CD4-positive, alpha-beta T cell treated with Interleukin-2 at 100 ng/mL for 4 hours (primary cell): Measurements from ENCODE around the gene THAP3.
A peak's percentile ranks its signal among the peaks of the same experiment; 100 is the strongest.

Experiments used
- DNase-seq: peaks from one replicate; pipeline ENCODE4 v3.0.0-alpha.2; 2020; ENCODE audit warnings: low spot score

The THAP3 gene

DNA sequence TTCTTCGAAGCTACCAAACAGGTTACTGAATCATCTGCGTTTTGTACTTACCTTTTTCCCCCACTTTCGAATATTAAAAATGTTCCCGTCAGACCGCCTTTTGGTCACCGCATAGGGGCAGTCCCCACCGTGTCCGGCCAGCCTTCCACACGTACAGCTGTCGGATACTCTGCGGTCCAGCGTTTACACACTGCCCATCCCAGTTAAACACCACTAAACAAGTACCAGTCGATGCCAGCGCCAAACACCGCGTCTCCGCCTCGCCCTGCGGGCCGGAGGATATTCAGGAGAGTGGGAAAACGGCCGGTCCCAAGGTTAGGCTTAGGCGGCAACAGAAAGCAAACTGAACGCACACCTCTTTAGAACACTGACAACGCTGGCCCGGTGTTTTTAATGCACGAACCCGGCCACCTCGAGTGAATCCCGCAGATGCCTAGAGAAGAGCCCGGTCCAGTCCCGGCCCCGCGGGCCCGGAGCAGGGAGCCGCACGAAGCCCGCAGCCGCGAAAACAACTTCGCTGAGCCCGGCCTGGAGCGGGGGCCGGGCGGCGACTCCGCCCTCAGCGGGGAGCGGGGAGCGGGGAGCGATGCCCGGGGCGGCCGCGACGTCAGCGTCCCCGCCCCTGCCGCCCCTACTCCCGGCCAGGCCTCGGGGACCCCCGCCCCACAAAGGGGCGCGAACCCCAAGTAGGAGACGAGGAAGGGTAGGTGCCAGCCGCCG, 11.9 kb upstream of the THAP3 start:
- DNase-seq: no peak

GRCh38 chr1:6613361-6614018, 11.2 kb upstream of the THAP3 start, which contains the start of gene PHF13:
PHF13 (plus strand) TSS chr1:6613731; CDS start chr1:6614067, 336 bp downstream.
- peak; percentile 99 for DNase-seq

- DNase-seq: peak; percentile 39
Observed at GRCh38 chr1:6614019-6614928, 10.4 kb upstream of the THAP3 start.

GRCh38 chr1:6614929-6615785, 9.5 kb upstream of the THAP3 start:
- no peak for DNase-seq

DNA sequence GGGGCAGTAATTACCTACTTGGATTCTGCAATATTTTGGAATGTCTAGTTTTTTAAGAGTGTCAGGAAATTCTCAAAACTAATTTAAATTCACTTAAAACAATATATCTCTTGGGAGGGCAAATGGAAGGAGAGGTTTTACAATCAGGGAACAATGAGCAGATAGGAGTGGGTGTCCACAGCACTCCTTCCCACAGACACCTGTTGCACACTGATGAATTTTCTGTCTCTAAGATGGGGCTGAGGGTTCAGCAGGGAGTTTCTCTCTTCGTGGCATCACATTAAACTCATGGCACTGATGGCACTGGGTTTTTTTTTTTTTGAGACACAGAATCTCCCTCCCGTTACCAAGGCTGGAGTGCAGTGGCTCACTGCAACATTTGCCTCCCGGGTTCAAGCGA, 5.6 kb upstream of the THAP3 start:
- DNase-seq: no peak

DNA sequence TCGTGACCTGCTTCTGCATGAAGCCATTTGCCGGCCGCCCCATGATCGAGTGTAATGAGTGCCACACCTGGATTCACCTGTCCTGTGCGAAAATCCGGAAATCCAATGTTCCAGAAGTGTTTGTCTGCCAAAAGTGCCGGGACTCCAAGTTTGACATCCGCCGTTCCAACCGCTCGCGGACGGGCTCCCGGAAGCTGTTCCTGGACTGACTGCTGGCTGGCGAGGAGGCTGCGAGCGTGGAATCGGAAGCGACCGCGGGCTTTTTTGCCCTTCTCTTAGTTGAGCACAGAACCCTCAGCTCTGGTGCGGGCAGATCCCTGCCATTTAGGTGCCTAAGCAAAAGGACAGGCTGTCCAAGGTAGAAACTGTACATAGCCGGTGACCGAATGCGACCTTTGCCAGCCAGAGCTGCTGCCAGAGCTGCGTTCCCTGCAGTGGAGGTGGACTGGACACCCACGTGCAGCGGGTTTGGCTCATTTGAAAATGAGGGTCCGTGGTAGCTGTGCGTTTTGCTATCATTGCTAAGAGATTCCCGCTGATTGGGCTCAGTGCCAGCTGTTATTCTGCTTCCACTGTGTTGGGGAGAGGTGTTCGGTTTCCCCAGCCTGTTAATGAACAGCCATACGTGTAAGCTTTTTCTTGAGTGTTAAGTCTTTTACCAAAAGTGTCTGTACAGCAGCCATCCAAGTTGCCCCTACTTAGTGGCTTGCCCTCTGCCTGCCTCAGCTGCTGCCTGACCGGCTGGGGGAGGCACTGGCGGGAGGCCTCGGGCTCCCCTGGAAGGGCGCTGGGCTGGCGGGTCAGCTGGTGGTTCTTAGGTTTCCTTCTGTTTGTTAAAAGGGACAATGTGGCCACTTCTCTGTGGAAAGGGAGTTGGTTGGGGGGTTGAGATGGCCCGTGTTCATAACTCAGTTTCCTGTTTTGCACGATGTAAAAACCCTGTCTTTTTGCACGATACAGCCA, 3.0 kb upstream of the THAP3 start:
- no peak for DNase-seq

GRCh38 chr1:6622396-6623152, 2.1 kb upstream of the THAP3 start:
- DNase-seq: no peak

- no peak for DNase-seq
Observed at GRCh38 chr1:6623269-6623965, 1.3 kb upstream of the THAP3 start.

GRCh38 chr1:6625584-6626149, 999 bp downstream of the THAP3 start:
- DNase-seq: no peak

DNA sequence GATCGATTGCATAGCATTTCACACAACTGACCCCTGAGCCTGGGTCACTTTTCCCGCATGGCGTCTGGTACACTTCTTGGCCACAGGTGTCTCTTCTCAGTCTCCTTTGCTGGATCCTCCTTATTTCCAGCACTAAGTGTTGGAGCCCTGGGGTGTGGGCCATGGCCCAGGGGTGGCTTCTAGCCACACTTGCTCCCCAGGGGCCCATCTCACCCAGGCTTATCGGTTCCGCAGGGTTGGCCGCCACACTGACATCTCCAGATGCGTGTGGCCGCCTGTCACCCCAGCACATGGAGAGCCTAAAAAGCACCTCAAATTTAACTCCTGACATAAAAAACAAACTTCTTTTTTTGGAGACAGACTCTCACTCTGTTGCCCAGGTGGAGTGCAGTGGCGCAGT, 2.4 kb downstream of the THAP3 start:
- DNase-seq: no peak

DNA sequence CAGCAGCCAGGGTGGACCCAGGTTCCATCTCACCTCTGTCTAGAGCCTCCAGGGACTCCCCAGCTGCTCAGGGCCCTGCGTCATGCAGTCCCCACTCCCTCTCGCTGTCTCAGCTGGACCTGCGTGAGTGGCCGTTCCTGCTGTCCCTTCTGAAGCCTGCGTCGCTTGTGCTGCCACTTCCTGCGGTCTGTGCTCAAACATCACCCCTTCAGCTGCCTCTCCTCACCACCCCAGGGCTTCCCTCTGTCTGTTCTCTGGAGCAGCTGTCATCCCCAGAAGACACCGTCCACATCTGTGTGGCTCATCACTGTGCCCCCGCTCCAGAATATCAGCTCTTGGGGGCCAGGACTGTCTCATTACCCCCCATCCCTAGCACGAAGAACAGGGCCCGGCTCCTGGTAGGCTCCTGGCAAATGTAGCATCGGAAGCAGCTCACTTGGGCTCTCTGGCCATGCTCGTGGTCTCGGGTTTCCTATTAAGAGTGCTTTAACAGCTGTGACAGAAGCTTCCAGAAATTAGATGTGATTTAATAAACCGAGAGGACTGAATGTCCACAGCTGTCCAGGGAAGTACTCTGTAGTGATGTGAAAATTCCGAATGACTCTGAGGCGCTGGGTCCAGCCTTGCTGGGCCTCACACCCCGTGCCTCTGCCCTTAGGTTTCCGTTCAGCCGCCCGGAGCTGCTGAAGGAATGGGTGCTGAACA, 3.3 kb downstream of the THAP3 start:
- DNase-seq: no peak

DNA sequence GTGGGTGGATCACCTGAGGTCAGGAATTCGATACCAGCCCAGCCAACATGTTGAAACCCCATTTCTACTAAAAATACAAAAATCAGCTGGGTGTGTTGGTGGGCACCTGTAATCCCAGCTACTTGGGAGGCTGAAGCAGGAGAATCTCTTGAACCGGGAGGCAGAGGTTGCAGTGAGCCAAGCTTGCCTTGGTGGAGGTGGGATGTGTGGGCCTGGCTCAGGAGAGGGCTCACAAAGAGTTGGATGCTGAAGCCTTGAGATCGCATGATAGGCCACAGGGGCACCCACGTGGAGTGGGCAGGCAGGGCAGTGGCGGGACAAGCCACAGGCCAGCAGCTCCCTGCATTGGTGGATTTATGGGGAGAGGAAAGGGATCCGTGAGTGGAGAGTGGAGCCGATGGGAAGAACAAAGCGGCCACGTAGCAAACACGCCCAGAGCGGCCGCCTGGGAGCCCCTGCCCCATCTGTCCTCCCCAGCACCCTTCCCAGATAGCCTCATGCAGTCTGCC, 4.4 kb downstream of the THAP3 start:
- no peak for DNase-seq

GRCh38 chr1:6630027-6630426, 5.4 kb downstream of the THAP3 start:
- DNase-seq: no peak

- DNase-seq: no peak
Observed at GRCh38 chr1:6631058-6631457, 6.4 kb downstream of the THAP3 start.

DNA sequence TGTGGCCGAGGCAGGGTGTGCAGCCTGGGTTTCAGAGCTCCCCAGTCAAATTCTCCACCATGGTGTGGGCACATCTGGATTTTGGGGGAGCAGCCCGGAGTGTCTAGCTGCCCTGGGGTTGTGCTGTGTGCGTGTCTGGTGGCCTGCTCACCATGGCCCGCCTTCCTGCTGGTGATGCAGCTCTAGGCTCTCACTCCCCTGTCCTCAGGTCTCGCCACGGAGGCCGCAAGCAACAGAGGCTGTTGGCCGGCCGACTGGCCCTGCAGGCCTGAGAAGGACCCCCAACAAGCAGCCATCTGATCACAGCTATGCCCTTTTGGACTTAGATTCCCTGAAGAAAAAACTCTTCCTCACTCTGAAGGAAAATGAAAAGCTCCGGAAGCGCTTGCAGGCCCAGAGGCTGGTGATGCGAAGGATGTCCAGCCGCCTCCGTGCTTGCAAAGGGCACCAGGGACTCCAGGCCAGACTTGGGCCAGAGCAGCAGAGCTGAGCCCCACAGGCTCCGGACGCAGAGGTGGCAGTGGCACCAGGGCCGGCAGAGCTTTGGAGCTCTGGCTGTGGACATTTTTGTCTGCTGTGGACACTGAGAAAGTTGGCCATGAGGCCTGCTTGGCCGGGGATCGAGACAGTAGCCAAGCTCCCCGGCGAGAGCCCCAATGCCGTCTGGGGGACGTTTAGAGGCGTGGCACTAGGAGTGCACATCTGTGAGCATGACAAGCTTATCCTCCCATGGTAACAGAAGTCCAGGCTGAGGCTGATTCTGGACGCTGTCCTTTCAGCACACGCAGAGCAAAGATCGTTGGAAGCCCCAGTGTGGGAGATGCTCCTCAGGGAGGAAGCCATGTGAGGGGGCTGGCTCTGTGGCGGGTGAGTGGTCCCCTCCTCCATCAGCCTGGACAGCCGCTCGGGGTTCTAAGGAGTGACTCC, 8.2 kb downstream of the THAP3 start:
- no peak for DNase-seq

DNA sequence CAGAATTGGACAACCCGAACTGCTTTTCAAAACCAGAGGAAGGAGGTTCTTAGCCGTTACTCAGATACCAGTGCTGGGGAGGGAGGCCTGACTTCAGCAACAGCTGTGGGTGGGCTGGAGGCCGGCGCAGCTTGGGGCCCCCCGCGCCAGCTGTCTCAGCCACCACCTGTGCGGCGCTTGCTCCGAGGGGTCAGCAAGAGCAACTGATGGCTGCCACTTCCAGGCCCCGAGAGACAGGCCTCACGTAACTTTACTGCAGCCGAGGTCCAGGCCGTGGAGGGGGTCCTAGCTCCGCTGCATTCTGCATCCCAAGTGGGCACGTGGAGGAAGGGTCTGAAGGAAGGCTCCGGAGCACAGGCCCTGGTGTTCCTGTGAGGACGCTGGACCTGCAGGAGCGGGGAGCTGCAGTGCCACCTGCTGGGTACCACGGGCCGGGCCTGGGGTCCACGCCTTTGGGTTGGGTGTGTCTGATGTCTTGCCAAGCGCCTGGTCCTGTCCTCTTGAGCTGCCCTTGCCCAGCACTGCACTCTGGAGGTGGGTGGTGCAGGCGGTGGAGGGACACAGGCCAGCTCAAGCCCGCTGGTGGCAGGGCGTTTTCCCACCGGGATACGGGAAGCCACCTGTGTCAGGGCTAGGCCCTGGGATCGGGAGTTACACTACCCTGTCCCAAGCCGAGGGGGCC, 9.8 kb downstream of the THAP3 start:
- peak; percentile 37 for DNase-seq
